ENCODE measurements around the gene OCIAD2.

DNA sequence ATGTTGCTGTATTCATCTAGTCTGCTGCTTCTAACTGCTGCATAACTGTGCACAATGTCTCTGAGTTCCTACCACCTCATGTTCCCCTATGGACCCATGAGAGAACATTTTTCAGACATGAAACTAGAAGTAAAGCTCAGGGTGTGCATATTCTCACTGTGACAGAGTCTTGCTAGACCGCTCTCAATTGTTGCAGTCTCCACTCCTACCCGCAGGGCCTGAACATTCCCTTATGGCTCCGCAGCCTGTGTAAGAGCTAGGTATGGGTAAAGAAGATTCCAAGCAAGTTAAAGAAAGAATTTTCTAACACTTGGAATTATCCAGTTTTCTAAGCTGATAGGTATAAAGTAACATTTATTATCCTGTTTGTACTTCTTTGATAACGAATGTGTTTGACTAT, 5.4 kb downstream of the OCIAD2 start:
- TF ChIP-seq, protein P1, sequence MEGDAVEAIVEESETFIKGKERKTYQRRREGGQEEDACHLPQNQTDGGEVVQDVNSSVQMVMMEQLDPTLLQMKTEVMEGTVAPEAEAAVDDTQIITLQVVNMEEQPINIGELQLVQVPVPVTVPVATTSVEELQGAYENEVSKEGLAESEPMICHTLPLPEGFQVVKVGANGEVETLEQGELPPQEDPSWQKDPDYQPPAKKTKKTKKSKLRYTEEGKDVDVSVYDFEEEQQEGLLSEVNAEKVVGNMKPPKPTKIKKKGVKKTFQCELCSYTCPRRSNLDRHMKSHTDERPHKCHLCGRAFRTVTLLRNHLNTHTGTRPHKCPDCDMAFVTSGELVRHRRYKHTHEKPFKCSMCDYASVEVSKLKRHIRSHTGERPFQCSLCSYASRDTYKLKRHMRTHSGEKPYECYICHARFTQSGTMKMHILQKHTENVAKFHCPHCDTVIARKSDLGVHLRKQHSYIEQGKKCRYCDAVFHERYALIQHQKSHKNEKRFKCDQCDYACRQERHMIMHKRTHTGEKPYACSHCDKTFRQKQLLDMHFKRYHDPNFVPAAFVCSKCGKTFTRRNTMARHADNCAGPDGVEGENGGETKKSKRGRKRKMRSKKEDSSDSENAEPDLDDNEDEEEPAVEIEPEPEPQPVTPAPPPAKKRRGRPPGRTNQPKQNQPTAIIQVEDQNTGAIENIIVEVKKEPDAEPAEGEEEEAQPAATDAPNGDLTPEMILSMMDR (IDR thresholded peaks at IDR 0.05; ENCODE audit: low read depth, low read length, missing input control), result no peak
- TF ChIP-seq, protein P2, sequence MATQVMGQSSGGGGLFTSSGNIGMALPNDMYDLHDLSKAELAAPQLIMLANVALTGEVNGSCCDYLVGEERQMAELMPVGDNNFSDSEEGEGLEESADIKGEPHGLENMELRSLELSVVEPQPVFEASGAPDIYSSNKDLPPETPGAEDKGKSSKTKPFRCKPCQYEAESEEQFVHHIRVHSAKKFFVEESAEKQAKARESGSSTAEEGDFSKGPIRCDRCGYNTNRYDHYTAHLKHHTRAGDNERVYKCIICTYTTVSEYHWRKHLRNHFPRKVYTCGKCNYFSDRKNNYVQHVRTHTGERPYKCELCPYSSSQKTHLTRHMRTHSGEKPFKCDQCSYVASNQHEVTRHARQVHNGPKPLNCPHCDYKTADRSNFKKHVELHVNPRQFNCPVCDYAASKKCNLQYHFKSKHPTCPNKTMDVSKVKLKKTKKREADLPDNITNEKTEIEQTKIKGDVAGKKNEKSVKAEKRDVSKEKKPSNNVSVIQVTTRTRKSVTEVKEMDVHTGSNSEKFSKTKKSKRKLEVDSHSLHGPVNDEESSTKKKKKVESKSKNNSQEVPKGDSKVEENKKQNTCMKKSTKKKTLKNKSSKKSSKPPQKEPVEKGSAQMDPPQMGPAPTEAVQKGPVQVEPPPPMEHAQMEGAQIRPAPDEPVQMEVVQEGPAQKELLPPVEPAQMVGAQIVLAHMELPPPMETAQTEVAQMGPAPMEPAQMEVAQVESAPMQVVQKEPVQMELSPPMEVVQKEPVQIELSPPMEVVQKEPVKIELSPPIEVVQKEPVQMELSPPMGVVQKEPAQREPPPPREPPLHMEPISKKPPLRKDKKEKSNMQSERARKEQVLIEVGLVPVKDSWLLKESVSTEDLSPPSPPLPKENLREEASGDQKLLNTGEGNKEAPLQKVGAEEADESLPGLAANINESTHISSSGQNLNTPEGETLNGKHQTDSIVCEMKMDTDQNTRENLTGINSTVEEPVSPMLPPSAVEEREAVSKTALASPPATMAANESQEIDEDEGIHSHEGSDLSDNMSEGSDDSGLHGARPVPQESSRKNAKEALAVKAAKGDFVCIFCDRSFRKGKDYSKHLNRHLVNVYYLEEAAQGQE (IDR thresholded peaks at IDR 0.05), result no peak
- TF ChIP-seq RXRA (IDR thresholded peaks at IDR 0.05) (no peak), SP1 (IDR thresholded peaks at IDR 0.05) (no peak), YY1 (IDR thresholded peaks at IDR 0.05) (no peak), FOXA1 (IDR thresholded peaks at IDR 0.05) (no peak)
